ENCODE measurements around the gene MAP2.
"Not testable (repeated sequence)": the region's sequence is repeated elsewhere in the genome, so short reads cannot be mapped to it uniquely, and the experiment has no call there.

Gene MAP2

DNA sequence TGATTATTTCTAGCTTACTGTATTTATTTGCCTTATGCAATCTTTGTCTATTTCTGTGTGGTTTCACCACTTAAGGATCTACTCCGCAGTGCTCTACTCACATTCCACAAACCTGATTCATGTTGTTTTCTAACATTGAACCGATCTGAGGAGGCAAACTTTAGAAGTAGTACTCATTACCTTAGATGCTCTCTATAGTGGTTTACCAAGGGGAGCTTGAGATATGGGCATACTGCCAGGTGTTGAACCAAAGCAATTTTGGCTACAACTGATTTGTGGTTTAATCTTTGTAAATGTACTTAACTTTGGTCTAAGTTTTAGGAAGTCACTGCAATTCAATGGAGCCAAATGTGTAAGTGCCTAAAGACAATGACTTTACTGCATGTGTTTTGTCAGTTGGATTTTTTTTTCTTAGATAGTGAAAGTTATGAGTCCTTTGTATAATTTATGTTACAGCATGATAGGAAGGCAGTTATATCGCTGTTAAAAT lies 50.1 kb downstream of the MAP2 start:
- DNase-seq (ENCODE audit: low read depth in 3 of 3), result no peak

DNA sequence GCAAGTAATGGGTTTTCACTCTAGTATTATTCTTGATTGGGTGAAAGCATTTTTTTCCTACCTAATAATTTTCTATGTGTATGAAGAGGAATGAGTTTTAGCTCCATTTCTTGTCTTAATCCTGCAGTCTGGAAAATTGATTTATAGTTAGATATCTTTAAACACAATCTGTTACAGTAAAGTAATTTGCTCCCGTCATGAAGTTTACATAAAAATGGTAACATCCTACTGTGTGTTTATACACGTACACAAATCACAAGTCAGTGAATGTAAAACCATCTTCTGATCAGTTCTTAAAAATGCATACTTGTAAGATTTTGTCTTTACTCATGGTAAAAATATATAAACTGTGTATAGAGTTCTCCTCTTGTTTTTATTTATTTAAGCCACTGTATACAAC lies 51.1 kb downstream of the MAP2 start:
- DNase-seq (ENCODE audit: low read depth in 3 of 3), result no peak

DNA sequence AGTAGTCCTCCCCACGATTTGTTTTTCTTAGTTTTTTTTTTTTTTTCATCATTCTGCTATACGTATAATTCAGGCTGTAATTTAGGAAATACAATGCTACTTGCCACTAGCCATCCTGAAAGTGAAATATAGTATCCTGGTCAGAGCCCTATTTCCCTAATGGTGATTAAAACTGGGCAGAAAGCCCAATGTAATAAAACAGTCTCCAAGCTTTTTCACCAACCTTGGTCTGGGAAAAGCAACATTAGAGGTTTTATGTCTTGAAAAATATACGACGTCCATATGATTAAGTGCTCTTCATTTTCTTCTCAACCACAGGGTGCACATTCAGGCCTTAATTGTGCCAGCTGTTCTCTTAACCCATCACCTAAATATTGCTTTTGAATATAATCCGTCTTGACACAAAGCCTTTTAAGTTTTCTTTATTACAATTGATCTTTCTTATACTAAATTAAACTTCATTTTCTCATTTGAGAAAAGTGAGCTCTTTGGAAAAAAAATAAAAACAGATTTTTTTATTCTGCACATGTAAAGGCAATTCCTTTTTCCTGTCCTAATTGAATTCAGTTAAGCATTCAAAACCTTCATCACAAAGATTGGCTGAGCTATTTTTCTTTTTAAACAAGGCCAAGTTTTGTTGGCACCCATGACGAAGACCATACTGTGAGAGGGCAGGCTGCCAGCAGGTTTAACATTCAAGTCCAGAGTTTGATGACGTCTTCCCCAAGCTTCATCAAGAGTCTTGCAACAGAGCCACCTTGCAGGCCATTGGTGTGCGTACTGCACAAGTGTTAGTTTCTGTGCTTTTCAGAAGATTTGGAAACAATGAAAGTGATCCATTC lies 52.7 kb downstream of the MAP2 start:
- DNase-seq (ENCODE audit: low read depth in 3 of 3), result no peak

DNA sequence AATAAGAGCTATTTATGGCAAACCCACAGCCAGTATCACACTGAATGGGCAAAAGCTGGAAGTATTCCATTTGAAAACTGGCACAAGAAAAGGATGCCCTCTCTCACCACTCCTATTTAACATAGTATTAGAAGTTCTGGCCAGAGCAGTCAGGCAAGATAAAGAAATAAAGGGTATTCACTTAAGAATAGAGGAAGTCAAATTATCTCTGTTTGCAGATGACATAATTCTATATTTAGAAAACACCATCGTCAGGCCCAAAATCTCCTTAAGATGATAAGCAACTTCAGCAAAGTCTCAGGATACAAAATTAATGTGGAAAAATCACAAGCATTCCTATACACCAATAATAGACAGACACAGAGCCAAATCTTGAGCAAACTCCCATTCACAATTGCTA lies 68.4 kb downstream of the MAP2 start:
- DNase-seq (ENCODE audit: low read depth in 3 of 3), result not testable (repeated sequence)

DNA sequence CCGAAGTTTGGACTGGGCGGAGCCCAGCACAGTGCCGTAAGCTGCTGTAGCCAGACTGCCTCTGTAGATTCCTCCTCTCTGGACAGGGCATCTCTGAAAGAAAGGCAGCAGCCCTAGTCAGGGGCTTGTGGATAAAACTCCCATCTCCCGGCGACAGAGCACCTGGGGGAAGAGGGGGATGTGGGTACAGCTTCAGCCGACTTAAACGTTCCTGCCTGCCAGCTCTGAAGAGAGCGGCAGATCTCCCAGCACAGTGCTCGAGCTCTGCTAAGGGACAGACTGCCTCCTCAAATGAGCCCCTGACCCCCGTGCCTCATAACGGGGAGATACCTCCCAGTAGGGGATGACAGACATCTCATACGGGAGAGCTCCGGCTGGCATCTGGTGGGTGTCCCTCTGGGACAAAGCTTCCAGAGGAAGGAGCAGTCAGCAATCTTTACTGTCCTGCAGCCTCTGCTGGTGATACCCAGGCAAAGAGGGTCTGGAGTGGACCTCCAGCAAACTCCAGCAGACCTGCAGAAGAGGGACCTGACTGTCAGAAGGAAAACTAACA lies 71.3 kb downstream of the MAP2 start:
- not testable (repeated sequence) for DNase-seq (ENCODE audit: low read depth in 3 of 3)

DNA sequence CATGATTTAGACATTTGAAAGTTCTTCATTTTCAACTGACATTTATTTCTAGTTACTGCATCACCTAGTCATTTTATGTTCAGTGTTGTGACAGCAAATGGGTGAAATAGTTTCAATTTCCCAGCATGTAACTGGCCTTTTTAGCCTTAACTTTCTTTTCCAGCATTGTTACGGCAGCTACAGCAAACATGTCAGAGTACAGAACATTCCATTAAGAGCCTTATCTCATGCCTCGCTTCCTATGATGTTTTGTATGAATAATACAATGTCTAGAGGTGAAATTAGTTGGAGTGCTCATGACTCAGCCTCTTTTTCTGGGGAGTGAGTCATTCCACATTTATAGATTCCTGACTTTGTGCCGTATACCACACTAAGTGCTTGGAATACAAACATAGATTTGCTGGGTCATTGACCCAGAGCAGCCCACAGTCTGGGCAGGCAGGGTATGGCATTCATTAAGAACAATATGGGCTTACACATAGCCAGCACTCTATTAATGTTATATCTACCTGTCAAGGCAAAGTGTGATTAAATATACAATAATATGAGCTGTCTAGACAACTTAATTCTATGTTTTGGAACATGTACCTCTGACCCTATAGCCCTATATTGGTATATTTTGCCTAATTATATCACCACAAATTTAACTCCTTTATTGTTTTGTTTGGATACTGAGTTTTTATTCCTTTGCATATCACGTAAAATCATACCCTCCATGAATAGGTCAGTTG lies 72.2 kb downstream of the MAP2 start:
- no peak for DNase-seq (ENCODE audit: low read depth in 3 of 3)

DNA sequence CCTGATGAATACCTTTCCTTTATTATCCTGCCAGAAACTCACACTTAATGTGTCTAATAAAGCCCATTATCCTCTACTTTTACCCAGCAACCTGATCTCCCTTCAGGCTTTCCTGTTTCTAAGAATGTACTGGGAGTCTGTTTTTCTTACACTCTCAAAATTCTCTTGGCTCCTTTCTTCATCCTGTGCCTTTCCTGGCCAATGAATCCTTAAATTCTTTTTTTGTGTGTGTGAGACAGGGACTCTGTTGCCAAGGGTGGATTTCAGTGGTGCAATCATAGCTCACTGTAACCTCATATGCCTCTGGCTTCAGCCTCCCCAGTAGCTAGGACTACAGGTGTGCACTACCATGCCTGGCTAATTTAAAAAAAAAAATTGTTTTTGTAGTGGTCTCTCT lies 72.7 kb downstream of the MAP2 start:
- no peak for DNase-seq (ENCODE audit: low read depth in 3 of 3)

DNA sequence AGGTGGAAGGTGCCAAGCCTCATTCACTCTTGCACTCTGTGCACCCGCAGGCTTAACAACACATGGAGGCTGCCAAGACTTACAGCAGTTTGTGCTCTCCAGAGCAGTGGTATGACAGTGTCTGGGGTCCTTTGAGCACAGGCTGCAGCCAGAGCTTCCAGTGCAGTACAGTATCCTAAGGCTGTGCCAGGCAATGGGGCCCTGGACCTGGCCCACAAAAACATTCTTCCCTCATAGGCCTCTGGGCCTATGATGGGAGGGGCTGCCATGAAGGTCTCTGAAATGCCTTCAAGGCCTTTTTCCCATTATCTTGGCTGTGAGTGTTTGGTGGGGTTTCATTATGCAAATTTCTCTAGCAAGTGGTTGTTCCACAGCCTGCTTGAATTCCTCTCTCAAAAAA lies 74.8 kb downstream of the MAP2 start:
- no peak for DNase-seq (ENCODE audit: low read depth in 3 of 3)

DNA sequence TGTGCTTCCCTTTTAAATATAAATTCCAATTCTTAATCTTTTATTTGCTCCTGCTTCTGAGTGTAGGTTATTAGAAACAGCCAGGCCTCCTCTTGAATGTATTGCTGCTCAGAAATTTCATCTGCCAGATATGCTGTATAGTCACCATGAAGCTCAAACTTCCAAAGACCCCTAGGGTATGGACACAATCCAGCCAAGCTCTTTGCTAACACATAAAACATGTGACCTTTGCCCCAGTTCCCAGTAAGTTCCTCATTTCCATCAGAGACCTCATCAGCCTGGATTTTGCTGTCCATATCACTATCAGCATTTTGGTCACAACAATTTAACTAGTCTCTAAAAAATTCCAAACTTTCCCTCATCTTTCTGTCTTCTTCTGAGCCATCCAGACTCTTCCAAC lies 75.2 kb downstream of the MAP2 start:
- no peak for DNase-seq (ENCODE audit: low read depth in 3 of 3)

DNA sequence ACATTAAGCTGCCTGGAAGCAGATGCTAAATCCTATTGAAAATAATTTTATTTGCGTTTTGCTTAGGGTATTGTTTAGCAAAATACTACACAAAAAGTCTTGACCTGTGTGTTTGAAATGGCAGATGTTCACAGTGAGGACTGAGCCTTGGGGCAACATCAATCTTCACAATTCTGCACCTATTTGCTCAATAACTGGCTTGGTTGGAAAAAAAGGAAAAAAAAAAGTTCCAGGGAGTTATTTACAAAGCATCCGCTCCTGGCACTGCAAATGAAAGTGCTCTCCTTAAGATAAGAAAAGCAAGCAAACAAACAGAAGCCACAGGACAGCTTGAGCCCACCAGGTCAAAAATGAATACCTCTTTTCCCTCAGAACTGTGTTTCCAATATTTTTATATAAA lies 77.7 kb downstream of the MAP2 start:
- DNase-seq (ENCODE audit: low read depth in 3 of 3), result no peak

DNA sequence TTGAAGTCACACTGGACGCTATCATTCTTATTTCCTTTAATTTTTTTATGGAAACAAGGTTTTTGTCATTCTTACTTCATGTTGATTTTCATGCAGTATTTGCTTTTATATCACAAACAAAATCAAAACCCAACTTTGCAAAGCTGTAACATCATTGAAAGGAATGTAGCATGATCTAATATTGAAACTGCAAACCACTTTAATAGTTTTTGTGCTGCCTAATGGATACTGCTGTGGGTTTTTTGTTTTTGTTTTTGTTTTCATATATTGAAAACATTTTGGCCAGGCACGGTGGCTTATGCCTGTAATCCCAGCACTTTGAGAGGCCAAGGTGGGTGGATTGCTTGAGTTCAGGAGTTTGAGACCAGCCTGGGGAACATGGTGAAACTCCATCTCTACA lies 81.6 kb downstream of the MAP2 start:
- no peak for DNase-seq (ENCODE audit: low read depth in 3 of 3)

DNA sequence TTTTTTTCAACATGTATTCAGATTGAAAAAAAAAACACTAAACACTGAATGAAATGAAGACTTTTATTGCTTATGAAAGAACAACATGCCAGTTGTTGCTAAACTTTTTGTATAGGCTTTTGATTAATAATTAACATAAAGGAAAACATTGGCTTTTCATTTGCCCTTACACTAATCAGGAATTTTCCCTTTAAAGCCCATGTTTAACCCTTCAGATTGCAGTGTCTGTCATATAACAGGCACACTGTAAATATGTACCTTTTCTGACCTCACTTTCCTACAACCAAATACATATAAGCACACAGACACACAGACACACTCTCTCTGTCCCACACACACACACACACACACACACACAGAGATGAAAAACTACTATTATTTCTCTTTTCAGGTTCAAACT lies 84.4 kb downstream of the MAP2 start:
- DNase-seq (ENCODE audit: low read depth in 3 of 3), result no peak

DNA sequence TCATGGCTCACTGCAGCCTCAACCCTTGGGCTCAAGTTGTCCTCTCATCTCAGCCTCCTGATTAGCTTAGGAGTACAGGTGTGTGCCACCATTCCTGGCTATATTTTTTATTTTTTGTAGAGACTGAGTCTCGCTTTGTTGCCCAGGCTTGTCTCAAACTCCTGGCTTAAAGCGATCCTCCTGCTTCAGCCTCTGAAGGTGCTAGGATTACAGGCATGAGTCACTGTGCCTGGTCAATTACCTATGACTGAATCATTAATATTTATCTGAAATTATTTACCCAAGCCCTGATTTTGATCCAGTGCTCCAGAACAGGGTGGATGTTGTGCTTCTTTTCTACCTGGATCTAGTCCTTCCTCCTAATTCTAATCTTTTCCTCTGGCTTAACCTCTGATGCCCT lies 87.8 kb downstream of the MAP2 start:
- no peak for DNase-seq (ENCODE audit: low read depth in 3 of 3)

DNA sequence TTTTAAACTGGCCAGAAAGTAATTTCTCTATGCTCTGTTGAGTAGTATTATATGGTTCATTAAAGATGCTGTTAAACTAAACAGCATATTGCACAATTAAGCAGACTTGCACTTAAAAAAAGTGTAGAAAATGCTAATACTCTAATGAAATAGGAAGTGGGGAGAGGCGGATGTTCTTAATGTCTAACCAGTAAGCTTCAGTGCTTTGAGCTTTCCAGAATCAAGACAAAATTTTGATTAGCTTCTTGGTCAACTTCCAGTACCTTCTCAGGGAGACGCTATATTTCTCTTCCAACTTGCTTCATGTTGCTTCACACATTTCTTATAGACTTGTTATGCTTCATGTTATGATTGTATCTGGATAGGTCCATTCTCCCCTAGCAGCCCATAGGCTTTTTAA lies 89.1 kb downstream of the MAP2 start:
- no peak for DNase-seq (ENCODE audit: low read depth in 3 of 3)

DNA sequence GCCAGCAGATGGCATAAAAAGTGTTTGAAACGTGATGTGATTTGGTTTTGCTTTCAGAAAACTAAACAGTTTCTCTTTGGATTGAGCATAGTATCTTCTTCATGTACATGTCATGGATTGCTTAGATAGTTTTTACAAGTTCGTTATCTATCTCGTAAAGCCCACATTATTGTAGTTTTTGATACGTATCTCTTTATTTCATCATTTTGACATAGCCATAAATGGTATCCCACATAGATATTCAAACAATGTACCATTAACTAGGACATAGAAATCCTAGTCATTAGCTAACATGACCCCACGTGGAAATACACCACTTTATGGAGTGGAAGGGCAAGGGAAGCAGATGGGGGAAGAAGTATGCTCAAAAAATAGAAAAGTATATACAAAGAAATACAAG lies 93.6 kb downstream of the MAP2 start:
- no peak for DNase-seq (ENCODE audit: low read depth in 3 of 3)

DNA sequence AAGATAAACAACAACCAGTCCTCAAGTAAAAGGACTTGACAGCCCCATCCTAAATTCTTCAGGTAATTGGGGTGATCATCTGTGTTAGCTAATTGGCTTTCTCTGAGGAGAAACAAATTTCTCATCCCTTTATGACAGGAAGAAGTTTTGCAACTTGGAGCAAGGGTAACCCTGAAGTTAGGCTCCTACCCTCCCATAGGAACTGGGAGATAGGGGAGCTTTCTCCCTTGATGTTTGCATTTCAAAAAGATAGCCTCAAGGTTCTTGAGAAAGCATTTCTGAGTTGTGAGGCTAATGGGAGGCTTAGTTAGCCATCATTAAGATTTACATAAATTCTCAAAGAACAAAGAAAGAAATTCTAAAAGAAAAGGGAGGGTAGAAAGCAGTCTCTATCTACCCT lies 95.4 kb downstream of the MAP2 start:
- DNase-seq (ENCODE audit: low read depth in 3 of 3), result no peak

DNA sequence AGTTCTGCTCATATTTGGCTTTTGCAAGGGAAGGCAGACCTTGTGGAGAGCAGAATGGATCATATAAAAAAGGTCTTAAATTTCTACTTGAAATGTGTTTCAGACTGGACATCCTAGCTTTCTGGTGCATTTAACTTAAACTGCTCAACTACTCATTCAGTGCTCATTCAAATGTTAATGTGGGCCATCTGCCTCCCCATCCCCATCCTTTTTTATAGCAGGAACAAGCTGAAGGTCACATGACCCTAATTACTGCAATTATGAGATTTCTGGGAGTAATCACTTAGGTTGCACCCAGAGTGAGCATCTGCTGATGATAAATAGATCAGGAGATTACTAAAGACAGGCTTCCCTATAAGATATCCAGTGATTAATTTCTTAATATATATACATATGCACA lies 96.1 kb downstream of the MAP2 start:
- no peak for DNase-seq (ENCODE audit: low read depth in 3 of 3)

DNA sequence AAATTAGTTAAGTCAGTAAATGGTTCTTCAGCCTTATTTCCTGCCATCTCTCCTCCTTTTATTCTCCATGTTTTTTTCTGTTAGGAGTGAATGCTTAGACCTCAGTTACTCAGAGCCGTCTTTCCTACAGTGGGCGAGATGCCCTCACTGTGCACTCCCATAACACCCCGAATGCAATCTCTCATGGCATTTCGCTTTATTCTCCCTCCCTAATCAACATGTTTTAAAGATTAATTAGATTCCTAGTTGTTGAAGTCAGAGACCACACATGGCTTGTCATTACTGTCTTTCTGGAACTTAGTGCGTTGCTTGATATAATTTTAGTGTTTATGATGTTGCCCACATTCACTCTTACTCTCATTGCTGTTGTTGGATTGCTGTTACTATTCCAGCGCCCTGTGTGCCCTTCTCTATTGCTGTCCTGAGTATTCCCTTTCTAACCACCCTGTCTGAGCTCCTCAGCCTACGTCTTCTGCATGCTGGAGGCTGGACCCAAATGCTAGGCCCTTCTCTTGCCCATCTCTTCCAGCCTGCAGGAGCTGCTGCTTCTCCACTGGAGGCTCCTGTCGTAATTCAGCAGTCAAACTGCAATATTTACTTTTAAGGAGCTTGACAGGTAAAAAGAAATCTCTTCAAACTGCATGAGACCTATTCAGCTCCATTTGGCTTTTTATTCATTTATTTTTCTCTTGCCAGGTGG lies 99.3 kb downstream of the MAP2 start:
- DNase-seq (ENCODE audit: low read depth in 3 of 3), result no peak

DNA sequence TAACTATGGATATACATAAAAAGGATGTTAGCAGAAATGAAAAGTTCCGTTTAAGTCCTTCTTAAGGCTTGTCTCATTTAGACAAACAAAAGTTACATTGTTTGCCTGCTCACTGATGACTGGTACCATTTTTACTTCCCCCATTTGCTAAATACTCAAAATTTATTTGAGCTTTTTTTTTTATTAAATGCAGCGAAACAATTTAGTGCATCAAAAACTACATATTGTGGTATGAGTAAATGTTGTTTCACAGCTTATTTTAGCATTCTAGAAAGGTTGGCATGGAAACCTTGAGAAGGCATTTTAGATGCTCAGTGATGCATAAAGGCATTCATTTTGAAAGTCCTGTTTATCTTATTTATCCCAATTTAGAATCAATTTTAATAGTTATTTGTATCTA lies 100.0 kb downstream of the MAP2 start:
- DNase-seq (ENCODE audit: low read depth in 3 of 3), result no peak

DNA sequence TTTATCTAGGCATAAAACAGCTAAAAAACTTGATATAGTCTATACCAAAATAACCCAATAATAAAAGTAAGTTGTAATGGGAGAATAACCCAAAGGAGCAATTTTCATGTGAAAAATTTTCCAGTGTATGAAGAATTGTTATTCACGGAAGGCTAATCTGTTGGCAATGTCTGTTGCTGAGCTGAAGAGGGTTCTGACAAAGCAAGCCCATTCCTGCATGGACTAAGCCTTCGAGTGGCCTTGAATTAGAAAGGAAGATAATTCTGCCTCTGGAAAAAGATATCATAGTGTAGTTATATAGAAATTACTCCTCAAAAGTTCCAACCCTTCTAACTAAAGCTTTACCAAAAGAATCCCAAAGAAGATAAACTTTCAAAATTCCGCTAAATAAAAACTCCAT lies 101.5 kb downstream of the MAP2 start:
- no peak for DNase-seq (ENCODE audit: low read depth in 3 of 3)

DNA sequence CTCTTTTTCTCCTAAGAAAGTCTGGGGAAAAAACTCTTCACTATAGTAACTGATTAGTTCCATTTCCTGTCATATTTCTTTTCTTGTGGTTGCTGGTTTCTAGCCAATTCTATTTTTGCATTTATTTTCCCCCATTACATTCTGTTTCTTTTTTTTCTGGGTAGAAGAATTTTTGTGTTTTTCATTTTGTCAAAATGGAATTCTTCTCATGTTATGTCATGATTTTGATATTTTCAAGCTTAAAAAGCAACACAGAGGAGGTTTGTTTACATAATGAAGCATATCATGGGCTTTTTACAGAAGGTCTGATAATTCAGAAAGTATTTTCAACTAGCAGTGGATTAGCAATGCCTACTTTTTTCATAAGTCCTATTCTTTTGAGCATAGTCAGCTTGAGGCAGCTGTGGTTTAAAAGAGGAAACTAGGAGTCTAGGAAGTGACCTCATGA lies 102.0 kb downstream of the MAP2 start:
- DNase-seq (ENCODE audit: low read depth in 3 of 3), result no peak

DNA sequence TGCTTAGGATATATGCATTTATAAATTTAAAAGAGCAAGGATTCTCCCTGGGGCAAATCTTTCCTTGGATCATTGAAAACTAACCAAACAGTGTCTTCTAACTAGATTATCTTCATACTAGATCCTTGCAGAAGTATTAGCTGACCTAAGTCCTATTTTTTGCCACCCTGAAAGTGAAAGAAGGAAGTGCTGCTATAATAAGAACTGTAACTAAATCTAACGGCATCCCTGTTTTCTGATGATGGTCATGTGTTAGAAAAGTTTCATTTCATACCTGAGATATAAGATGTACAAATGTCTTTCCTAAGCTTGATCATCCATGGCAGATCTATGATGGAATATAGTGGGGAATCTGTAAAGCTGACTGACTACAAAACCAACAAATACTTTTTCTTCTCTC lies 102.7 kb downstream of the MAP2 start:
- no peak for DNase-seq (ENCODE audit: low read depth in 3 of 3)
